SU-DHL-6 (cell line): Measurements from ENCODE around the gene ACSF3.

Experiments
- CTCF ChIP-seq: fragments of 200-600 bp; sonication (generic); IDR thresholded peaks from one replicate; pipeline ENCODE4 v1.5.1; 2017; ENCODE audit warnings: antibody characterized with exemption, mild to moderate bottlenecking, low read length, moderate library complexity; ENCODE audit not compliant: insufficient read depth, poor library complexity, severe bottlenecking
- EZH2phosphoT487 ChIP-seq: fragments of 200-600 bp; sonication (generic), shearing (Covaris generic); conservative IDR thresholded peaks from 2 replicates; pipeline ENCODE4 v1.6.1; 2018; ENCODE audit warnings: mild to moderate bottlenecking, antibody characterized with exemption, low read length, moderate library complexity, mixed read lengths

DNA sequence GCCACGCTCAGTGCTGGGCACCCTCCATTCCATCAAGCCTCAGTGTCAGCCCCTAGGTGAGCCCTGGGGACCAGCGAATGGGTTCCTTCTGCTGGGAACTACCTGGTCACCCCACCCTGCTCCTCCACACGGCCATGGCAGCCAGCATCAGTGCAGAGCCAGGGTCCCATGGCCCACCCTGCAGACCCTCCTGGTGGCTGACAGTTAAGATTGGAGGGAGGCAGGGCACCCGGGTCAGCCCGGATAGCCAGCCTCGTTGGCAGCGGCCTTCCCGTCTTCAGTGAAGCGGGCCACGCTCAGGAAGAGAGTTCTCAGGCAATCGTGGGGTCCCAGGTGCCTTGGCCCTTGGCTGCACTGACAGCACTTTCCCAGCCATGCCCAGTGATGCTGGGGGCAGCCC is 37.1 kb upstream of the ACSF3 start:
- TF ChIP-seq CTCF: no peak
- TF ChIP-seq EZH2phosphoT487: no peak
